ENCODE measurements around the gene ZP2.

The ZP2 gene

DNA sequence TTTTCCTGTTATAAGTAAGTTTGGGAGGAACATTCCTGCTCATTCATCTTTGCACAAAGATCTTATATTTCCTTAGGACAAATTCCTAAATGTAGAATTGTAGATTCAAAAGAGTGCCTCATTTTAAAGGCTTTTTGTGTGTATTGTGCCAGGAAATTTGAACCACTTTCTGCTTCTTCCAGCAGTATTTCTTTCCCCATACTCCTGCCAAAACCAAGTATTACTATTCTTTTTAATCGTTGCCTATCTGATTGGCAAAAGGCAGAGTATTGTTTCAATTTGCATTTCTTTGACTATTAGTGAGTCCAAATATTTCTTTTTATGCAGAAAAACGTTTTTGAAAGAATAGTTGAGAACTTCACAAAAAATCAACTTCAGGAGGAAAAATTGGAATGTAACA is 31.4 kb upstream of the ZP2 start:
- TF ChIP-seq, protein P1, sequence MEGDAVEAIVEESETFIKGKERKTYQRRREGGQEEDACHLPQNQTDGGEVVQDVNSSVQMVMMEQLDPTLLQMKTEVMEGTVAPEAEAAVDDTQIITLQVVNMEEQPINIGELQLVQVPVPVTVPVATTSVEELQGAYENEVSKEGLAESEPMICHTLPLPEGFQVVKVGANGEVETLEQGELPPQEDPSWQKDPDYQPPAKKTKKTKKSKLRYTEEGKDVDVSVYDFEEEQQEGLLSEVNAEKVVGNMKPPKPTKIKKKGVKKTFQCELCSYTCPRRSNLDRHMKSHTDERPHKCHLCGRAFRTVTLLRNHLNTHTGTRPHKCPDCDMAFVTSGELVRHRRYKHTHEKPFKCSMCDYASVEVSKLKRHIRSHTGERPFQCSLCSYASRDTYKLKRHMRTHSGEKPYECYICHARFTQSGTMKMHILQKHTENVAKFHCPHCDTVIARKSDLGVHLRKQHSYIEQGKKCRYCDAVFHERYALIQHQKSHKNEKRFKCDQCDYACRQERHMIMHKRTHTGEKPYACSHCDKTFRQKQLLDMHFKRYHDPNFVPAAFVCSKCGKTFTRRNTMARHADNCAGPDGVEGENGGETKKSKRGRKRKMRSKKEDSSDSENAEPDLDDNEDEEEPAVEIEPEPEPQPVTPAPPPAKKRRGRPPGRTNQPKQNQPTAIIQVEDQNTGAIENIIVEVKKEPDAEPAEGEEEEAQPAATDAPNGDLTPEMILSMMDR (IDR thresholded peaks at IDR 0.05; ENCODE audit: low read length, missing control alignments): no peak
- DNase-seq (ENCODE audit: low read depth): peak; percentile 62
- H3K4me3 ChIP-seq (replicated peaks; ENCODE audit: low read depth, low read length): no peak overlapping the region

DNA sequence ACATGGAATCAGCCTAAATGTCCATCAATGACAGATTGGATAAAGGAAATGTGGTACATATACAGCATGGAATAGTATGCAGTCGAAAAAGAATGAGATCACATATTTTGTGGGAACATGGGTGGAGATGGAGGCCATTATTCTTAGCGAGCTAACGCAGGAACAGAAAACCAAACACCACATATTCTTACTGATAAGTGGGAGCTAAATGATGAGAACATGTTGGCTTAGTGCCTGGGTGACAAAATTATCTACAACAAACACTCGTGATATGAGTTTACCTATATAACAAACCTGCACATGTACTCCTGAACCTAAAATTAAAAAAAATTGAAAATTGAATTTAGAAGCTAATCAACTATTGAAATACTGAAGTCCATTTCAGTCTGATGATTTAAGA is 28.3 kb upstream of the ZP2 start:
- TF ChIP-seq, protein P1 (IDR thresholded peaks at IDR 0.05; ENCODE audit: low read length, missing control alignments): no peak
- no peak for DNase-seq (ENCODE audit: low read depth)
- no peak overlapping the region for H3K4me3 ChIP-seq (replicated peaks; ENCODE audit: low read depth, low read length)

DNA sequence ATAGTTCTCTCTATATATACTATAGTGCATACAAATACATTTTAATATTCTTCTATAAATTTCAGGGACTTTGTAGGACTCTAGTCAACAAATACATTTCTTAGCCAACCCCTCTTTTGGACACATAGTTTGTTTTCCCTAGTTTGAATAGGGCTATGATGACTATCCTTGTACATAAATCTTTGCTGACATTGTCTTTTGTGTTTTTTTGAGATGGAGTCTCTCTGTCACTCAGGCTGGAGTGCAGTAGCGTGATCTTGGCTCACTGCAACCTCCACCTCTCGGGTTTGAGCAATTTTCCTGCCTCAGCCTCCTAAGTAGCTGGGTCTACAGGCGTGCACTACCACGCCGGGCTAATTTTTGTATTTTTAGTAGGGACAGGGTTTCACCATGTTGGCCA is 25.5 kb upstream of the ZP2 start:
- TF ChIP-seq, protein P1 (IDR thresholded peaks at IDR 0.05; ENCODE audit: low read length, missing control alignments): no peak

DNA sequence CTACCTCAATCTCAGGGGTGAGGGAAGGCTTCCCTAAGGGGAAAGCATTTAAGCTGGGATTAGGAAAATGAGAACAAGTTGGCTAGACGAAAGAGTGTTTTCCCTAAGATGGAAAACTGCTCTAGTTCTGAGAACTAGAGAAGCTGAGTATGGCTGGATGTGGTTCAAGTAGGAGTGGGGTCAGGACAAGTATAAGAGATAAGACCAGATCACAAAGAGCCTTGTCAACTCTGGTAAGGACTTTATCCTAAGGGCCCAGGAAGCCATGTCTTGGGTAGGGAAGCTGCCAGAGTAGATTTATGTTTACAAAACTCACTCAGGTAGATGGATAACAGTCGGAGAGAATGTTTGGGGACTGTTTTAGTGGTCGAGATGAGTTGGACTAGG is 23.8 kb upstream of the ZP2 start:
- no peak overlapping the region for H3K4me3 ChIP-seq (replicated peaks; ENCODE audit: low read depth, low read length)
- no peak for DNase-seq (ENCODE audit: low read depth)
- TF ChIP-seq, protein P1 (IDR thresholded peaks at IDR 0.05; ENCODE audit: low read length, missing control alignments): no peak

More for the DNA sequence above, 25.5 kb upstream of the ZP2 start:
- H3K4me3 ChIP-seq (replicated peaks; ENCODE audit: low read depth, low read length): no peak overlapping the region
- no peak for DNase-seq (ENCODE audit: low read depth)

DNA sequence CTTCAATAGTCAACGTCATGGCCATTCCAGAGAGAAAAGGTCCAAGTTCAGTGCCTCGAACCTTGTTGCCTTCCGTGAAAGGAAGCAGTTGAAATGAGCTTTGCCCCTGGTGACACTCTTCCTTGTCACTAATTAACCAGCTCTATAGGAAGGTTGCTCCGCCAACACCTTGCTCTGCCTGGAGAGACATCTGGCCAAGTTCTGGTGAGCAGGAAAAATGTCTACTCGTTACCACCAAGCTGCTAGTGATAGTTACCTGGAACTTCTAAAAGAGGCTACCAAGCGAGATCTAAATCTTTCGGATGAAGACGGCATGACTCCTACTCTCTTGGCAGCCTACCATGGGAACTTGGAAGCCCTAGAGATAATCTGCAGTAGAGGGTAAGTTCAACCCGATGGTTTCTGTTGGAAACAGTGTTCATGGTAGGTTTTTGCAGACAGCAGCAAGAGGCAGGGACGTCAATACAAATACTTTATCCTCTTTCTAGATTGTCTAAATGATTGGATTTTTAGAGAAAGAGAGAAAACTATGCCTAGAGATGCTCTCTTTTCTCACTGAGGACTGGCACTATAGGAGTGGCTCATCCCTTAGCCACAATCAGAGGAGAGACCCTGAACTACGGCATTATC is 22.3 kb upstream of the ZP2 start, which contains the start of gene ANKS4B:
Gene ANKS4B, plus strand, starts transcription at position 179 of the 630 bp plus-strand sequence. Its CDS starts 39 bp downstream, at position 218.
- DNase-seq (ENCODE audit: low read depth): no peak
- TF ChIP-seq, protein P1 (IDR thresholded peaks at IDR 0.05; ENCODE audit: low read length, missing control alignments): no peak
- H3K4me3 ChIP-seq (replicated peaks; ENCODE audit: low read depth, low read length): no peak within 1 kb of the TSS

DNA sequence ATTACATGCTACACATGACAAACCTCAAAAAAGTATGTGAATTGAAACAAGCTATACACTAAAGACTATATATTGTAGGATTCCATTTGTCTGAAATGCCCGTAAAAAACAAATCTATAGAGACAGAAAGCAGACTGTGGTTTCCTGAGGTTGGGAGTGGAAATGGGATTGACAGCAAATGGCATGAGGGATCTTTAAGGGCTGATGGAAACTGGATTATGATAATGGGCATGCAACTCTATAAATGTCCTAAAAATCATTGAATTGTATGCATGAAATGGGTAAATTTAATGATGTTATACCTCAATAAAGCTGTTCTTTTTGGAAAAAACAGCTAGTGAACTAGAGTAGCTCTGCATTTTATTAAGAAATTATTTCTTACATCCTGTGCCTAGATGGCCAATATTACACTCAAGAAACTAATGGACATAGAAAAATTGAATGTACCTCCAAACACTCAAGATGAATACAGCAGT is 21.7 kb upstream of the ZP2 start:
- H3K4me3 ChIP-seq (replicated peaks; ENCODE audit: low read depth, low read length): no peak overlapping the region
- no peak for DNase-seq (ENCODE audit: low read depth)
- TF ChIP-seq, protein P1 (IDR thresholded peaks at IDR 0.05; ENCODE audit: low read length, missing control alignments): no peak

DNA sequence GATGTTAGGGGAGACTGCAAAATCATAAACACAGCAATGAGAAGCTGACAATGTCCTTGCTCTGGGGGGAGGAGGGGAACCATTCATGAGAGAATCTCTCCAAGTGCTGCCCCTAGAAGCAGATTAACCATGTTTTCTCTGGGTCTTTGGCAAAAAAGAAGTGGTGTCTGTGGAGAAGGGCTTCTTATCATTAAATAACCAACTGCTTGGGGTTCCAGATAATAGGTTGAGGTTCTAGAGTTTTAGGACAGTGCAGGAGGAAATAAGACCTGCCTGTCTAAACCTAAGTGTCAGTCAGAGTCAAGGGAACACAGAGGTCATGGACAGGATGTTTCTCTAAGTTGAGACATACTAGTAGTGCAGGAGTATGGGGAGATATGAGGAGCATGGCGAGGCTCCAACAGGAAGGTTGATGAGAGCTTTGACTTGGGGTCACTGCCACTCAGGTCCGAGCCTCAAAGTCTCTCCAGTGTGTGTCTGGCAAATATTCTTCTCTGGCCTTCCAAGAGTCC is 17.0 kb upstream of the ZP2 start:
- TF ChIP-seq, protein P1 (IDR thresholded peaks at IDR 0.05; ENCODE audit: low read length, missing control alignments): no peak
- H3K4me3 ChIP-seq (replicated peaks; ENCODE audit: low read depth, low read length): no peak overlapping the region
- no peak for DNase-seq (ENCODE audit: low read depth)

All from fibroblast of pulmonary artery (primary cell).